ENCODE data around the gene KDM4C.

GRCh38 chr9:7145361-7146069 lies 387.7 kb downstream of the KDM4C start:
- TF ChIP-seq POLR2A (IDR thresholded peaks at IDR 0.05; ENCODE audit: low read depth) (no peak), POLR2AphosphoS5 (IDR thresholded peaks at IDR 0.05) (no peak)
- TF ChIP-seq, protein P1, sequence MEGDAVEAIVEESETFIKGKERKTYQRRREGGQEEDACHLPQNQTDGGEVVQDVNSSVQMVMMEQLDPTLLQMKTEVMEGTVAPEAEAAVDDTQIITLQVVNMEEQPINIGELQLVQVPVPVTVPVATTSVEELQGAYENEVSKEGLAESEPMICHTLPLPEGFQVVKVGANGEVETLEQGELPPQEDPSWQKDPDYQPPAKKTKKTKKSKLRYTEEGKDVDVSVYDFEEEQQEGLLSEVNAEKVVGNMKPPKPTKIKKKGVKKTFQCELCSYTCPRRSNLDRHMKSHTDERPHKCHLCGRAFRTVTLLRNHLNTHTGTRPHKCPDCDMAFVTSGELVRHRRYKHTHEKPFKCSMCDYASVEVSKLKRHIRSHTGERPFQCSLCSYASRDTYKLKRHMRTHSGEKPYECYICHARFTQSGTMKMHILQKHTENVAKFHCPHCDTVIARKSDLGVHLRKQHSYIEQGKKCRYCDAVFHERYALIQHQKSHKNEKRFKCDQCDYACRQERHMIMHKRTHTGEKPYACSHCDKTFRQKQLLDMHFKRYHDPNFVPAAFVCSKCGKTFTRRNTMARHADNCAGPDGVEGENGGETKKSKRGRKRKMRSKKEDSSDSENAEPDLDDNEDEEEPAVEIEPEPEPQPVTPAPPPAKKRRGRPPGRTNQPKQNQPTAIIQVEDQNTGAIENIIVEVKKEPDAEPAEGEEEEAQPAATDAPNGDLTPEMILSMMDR (IDR thresholded peaks at IDR 0.05) = no peak
